GM21786 (cell line): ENCODE results near the gene HIVEP3.

ENCODE experiments used
- ATAC-seq: cut with Tn5 transposase; IDR thresholded peaks from one replicate; pipeline ENCODE4 v1.9.1; 2021; ENCODE audit not compliant: unreplicated experiment

The HIVEP3 gene

DNA sequence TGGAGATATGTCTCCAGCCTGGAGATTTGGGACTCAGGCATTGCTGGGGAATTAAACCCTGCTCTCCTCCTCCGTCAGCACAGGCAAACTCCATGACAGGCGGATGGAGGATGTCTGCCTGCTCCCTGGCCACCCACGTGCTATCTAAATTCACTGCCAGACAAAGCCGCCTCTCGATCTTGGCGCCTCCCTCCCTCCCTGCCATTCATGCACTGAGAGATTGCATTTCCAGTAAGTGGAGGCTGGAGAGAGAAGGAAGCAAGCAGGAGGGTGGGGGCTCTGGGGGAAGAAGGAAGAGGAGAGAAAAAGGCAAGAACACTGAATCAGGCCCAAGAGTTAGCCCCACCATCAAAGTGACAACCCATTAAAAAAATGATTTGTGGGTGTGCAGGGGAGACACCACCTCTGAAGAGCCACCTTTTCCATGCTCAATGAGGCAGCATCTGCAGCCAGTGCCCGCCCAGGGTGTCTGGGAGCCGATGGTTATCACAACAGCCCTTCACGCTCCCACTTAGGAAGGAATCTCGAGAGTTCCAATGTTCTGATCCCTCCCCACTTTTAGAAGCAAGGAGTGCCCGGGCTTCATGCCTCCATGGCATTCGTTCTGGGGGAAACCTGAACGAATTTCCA lies 183.0 kb downstream of the HIVEP3 start:
- ATAC-seq, result no peak

DNA sequence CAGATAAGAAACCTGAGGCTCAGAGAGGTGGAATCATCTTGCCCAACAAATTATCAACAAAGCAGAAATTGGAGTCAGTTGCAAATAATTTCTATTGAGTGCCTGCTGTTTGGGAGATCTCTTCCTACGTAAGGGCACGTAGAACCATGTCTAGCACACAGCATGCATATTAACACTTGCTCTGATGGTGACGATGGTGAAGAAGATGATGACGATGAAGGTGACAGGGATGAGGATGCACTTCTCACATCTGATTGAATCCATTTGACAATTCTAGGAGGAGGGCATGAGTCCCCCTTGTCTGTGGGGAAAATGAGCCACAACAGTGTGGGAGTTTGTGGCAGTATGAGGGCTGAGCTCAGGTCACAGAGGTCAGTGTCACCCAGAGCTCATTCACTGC lies 183.6 kb downstream of the HIVEP3 start:
- ATAC-seq, result no peak

DNA sequence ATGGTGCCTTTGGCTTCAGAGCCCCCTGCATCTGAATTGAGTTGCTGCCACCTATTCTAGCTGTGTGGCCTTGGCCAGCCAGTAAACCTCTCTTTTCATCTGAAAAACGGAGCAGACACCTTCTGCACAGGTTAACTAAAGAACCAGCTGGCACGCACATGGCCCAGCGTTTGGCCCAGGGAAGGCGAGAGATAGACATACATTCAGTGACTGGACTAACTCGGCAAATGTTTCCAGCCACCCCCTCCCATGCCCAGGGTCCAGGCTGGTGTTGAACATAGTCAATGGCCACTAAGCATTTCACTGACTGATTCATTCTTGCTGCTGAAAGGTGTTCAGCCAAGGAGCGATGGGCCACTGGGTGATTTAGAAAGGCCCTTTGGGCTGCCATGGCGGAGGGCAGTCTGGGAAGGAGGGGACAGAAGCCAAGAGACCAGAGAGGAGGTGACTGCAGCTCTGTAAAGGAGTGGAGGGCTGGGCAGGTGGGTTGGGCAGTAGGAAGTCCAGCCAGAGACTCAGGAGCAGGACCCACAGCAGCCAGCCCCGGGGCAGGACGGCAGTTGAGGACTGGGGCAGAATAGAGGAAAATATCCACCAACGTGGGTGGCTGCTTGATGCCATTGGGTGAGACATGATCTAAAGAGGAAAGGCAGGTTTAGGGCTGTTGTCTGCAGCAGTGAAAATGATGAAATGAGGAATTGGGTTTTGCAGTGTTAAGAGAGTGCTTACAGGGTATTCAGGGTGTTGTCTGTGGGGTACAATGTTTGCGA lies 184.3 kb downstream of the HIVEP3 start:
- ATAC-seq, result no peak

DNA sequence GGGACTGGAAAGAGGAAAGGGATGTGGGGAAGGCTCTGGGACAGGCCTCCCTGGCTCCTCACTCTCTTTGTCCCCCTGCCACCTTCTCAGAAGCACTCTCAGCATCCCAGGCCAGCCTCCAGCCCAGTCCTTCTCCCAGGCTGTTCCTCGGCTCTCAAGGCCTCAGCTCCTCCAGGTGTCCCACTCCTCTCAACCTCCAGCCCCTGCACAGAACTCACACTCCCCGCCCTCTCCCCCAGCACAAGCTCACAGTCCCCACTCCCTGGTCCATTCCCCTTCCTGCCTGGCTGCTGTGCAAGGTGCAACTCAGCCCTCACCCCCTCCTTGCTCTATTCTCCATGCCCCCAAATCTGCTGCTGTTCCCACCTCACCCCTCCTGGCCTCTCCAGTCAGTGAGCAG lies 185.0 kb downstream of the HIVEP3 start:
- no peak for ATAC-seq

DNA sequence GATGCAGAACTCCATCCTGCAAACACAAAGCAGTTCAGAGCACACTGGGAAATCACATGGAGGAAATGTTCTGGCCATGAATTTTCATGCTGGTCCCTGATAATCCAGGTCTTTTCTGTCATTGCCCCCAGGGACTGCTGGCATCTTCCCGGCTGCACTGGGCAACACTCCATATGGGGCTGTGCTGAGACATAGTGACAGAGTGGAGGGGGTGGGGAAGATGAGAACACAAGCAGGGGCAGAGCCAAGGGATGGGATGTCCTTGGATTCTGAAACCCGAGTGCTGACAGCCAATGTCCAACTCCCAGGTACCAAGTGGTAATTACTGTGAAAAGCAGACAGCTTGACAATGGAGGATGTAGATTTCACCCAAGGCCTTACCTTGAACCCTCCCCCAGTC lies 185.7 kb downstream of the HIVEP3 start:
- ATAC-seq, result no peak

DNA sequence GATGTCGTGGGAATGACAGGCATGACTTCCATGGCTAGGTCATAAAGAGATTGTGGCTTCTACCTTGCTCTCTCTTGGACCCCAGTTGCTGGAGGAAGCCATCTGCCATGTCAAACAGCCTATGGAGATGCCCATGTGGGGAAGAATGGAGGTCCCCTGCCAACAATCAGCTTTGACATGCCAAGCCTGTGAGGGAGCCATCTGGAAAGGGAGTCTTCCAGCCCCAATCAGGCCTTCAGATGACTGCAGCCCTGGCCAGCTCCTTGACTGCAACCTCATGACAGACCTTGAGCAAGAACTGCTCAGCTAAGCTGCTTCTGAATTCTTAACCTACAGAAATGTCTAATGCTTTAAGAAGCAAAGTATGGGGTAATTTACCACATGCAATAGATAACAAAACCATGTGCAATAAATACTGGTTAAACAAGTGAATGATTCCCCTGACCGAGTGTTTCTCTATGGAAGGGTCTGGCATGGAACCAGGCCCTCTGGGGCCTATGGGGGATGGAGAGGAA lies 187.1 kb downstream of the HIVEP3 start:
- ATAC-seq, result no peak

DNA sequence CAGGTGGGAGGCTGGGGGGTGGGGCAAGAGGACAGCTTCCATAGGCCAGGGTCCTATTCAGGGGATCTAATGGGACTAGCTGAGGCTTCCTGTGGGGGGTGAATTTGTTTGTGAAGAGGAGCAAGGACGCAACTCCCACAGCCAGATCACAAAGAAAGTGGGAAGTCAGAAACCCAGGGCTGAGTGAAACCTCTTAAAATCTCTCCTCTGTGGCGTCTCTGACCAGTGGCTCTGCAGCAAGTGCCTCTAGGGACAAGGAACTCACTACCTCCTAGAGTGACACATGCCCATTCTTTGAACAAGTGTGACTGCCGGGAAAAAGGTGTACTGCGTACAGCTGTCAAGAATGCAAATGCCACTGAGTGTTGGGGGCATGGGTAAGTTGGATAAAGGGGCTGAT lies 187.9 kb downstream of the HIVEP3 start:
- no peak for ATAC-seq

DNA sequence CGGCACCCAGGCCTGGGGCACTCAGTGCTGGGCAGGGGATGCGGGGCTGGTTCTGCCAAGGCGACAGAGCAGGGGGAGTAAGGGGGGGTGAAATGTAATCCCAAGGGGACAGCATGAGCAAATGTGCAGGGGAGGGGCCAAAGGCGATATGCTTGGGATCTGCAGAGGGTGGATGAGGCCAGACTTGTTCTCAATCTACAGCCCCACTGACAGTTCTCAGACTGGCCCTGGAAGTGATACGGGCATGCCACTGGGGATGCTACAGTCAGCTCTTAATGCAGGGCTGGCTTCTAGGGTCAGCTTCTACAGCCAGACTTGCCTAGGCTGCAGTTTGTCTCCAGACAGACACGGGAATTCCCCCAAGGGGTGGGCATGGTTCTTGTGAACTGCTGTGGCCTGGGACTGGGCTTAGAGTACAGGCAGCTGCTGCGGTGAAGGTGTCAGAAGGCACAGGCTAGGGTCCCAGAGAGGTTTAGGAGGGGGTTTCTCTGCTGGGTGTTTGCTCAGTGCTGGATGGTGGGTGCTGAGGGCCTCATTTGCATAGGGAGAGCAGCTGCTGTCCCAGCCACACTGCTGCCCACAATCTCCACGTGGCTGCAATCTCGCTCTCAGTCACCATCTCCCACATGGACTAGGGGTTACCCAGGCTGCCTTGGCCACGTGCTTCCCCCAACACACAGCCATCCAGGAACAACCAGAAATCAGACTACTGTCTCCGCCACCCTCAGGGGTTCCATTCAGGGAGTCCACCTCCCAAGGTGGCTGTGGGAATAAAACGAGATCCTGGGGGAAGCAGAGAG lies 190.1 kb downstream of the HIVEP3 start:
- ATAC-seq, result peak; percentile 79

DNA sequence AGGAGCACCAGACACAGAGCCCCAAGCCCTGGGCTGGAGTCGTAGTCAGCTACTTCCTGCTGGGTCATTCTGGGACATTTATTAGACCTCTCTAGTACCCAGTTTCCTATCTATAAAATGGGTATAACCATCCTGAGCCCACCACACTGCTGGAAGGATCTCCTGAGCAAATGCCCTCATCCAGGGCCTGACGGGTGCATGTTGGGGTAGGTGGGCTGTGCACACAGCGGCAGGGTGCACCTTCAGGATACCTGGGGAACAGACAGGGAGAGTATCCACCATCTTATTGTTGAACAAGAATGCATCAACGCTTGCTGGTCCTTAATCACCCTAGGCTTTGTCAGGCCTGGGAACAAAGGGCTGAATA lies 191.0 kb downstream of the HIVEP3 start:
- ATAC-seq, result no peak

DNA sequence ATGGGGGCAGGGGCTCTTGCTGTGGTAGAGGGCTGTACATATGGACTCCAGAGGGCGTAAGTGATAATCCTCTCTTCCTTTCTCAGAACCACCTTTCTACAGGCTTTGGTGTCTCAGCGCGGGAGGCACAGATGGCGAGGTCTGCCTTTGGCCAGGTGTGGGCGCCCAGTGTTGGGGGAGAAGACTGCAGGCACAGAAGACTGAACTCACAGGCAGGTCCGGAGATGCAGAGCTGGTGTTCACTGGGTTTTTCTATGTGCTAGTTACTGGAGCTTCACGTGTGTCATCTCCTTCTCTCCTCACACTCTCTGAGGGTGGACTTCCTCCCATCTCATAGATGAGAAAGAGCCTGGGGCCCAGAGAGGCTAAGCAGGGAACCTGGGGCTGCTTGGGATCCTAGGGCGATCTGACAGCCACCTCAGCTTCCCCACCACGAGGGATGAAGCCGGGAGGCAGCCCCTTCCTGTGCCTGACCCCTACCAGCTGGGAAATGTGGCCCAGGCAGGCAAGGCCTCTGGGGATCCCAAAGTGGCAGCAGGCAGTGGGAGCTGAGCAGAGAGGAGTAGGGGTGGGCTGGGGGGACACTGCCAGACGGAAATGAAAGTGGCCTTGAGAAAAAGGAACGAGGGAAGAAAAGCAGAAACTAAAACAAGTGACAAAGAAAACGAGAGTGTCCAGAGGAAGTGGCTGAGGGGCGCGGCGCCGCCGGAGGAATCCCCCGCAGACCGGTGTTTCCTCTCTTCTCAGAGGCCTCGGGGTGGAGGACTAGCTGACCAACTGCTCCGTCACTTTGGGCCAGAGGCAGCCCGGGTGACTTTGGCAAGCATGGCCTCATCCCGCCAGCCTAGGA lies 191.6 kb downstream of the HIVEP3 start:
- ATAC-seq, result peak; percentile 31

DNA sequence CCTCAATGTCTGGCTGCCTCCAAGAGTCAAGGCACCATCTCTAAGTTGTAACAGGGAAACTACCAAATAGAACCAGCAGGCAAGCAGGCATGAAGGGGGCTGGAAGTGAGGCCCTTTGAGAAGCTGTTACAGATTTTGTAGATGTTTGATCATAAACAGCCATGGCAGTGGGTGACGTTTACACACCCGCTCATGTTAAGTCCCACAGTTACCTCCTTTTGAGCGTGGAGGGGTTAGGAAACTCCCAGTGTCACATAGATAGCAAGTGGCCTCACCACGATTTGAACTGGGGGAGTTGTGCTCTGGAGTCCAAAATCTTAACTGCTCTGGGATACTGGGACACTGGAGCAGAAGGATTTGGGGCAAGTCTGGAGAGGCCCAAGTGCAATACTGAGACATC lies 192.4 kb downstream of the HIVEP3 start:
- no peak for ATAC-seq

DNA sequence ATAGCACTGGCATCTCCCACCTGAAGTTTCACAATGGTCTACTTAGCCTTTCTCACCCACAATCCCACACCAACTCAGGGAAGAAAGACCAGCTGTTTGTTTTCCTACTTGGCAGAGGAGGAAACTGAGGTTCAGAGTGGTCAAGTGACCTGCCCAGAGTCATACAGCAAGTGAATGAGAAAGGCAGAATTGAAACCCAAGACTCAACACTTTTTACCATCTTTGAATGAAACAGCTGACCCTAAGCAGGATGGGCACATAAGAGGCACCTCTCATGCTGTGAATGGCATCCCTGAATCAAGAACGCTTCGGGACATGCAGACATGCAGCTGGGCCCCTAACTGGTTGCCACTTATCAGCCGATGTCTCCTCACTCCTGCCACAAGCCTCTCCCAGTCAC lies 193.8 kb downstream of the HIVEP3 start:
- ATAC-seq, result no peak

DNA sequence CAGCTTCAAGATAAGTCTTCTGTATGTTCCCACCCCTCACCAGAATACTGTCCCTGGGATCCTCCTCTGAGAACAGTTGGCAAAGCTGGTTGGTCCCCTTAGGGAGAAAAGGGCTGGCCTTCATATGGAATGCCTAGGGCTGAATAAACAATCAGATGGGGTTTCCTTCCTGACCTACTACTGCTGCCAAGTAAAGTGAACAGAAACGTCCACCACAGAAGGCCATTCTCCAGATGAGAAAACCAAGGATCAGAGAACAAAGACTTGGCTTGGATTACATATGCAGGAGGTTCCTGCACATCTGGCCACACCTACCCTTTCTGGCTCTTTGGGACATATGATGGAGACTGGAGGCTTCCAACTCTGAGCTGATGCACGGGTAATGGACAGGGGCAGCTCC lies 194.5 kb downstream of the HIVEP3 start:
- ATAC-seq, result no peak

DNA sequence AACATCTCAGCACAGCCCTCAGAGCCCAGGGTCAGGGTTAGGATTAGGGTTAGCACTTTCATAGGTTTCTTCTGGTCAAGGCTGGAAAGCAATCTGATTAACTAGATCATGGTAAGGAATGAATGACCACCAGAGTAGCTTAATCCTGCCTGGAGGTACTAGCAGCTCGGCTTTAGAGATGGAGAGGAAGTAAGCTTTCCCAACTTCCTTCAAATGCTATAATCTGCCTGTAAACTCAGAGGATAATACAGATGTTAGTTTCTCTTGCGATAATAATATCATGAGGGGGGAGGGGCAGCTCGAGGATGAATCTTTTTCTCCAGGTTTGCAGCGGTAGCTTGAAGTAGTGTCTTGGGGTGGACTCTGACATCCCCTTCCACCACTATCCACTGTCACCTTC lies 194.9 kb downstream of the HIVEP3 start:
- ATAC-seq, result no peak

DNA sequence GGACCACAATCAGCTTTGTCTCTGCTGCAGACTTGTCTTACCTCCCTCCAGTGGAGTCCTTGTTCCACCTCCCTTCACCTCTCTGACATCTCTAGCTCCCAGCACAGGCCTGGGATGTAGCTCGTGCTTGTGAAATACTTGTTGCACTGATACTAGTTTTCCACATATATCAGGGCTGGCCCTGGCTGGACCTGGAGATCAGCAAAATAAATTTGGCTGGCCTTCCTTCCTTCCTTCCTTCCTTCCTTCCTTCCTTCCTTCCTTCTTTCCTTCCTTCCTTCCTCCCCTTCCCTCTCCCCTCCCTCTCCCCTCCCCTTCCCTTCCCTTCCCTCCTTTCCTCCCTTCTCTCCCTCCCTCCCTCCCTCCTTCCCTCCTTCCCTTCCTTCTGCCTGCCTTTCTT lies 196.5 kb downstream of the HIVEP3 start:
- ATAC-seq, result no peak

DNA sequence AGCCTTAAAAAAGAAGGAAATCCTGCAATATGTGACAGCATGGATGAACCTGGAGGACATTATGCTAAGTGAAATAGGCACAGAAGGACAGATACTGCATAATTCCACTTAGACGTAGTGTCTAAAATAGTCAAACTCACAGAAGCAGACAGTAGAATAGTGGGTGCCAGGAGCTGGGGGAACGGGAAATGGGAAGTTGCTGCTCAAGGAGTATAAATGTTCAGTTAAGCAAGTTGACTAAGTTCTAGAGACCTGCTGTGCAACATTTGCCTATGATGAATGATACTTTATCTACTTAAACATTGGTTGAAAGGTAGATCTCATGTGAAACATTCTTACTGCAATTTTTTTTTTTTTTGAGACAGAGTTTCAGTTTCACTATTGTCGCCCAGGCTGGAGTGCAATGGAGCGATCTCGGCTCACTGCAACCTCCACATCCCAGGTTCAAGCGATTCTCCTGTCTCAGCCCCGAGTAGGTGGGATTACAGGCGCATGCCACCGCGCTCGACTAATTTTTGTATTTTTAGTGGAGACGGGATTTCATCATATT lies 197.8 kb downstream of the HIVEP3 start:
- no peak for ATAC-seq

DNA sequence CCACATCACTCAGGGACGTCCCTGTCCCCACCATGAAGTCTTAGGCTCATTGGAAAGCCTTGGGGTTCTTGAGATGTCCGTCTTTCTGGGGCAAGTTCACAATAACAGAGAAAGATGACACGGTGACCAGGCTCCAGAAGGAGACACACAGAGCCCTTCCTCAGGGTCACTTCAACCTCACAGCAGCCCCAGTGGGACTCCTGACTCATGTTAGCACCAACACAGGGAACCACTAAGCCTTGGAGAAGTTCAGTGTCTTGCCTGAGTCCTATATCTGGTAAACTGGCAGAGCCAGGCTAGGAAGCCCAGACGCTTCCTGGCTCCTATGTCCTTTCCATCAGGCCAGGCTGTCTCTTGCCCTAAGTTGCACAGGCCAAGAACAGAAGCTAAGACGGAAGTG lies 199.1 kb downstream of the HIVEP3 start:
- ATAC-seq, result no peak

DNA sequence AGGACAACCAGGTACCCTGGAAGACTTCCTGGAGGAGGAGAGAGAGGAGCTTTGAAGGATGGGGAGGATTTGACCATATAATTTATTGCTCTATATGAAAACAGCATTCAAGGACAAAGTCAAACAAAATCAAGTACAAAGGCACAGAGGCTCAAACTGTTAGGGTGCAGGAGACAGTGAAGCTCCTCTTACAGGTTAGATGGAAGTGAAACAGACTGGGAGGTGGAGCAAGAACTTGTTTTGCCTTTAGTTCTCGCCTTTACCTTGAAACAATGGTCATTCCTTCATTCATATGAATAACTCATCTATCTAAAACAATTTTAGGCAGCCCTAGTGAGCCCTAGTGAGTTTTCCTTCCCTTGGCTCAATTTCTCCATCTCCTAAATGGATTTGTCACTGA lies 199.6 kb downstream of the HIVEP3 start:
- ATAC-seq, result no peak

DNA sequence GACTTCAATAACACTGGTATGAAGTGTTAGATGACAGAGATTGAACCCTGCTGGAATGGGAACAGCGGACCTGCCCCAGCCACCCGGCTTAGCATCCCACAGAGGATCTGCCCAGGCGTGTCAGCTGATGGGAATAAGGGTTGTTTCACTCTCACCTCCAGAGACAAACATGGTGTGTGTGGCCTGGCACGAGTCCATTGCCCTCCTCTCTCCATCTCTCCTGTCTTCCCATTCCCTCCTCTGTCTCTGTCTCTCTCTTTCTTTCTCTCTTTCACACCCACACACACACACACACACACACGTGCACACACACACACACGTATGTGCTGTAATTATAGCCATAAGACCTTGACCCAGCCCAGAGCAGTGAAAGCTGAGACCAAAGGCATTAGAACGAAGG lies 200.2 kb downstream of the HIVEP3 start:
- no peak for ATAC-seq

DNA sequence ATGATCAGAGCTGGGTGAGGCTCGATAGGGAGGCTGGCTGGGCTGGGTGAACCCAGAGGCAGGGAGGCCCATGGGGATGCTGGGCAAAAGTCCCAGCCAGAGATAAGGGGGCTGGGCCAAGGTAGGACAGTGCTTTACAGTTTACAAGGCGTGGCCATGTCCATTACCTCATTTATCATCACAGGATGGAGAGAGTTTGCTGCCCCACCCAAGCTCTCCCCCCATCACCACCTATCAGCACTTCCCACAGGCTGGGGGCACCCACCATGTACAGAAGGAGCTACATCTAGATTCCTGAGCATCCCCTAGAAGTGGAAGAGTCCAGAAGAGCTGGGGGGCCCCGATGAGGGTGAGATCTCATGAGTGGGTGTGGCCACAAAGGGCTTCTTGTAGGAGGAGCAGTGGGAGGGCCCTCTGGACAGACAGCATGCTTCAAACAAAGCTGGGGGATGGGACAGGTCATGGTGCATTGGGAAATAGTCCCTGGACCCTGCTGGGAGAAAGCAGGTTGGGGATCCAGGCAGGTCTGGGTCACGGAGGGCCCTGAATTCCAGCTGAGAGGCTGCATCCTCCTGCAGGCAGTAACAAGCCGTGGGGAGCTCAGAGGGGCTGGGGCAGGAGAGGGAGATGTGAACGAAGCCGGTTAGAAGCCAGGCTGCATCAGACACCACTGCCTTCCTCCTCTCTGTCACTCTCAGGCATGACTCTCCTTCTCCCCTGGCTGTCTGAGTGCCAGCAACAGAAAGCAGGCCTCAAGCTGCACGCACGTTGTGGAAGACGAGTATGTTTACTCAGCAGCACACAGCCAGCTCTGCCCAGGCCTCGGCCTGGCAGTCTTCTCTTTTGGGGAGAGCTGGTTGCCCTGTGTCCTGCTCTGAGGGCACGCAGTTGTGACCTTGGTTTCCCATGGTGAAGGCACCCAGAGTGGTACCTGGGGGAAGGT lies 202.3 kb downstream of the HIVEP3 start:
- ATAC-seq, result no peak
